Activated CD8-positive, alpha-beta T cell treated with anti-CD3 and anti-CD28 coated beads for 36 hours (primary cell): ENCODE measurements around the gene ARCN1. TPM values are rescaled to one million over a fixed set of nuclear protein-coding genes. Genes with fewer than 3 reads are reported as not detected.

Experiments
- ATAC-seq: fragments of 200-7000 bp; cut with Tn5 transposase; one replicate; pipeline ENCODE4 v1.10.0; 2021; ENCODE audit warnings: mild to moderate bottlenecking, moderate library complexity
- CTCF ChIA-PET: fragments of 350-600 bp; sonication (Branson Sonifier 250); formaldehyde crosslinking; loops from one replicate; lab custom pipeline; 2021; ENCODE audit warnings: antibody characterized with exemption; lab: Charles Lee
- POLR2A ChIA-PET: fragments of 350-600 bp; sonication (Branson Sonifier 250); formaldehyde crosslinking; loops from one replicate; lab custom pipeline; 2021; ENCODE audit warnings: antibody characterized with exemption; lab: Charles Lee
- DNase-seq: peaks from one replicate; pipeline ENCODE4 v3.0.0-alpha.2; 2020
- H3K27ac Mint-ChIP-seq: one replicate; pipeline ENCODE4 v1.8.0; 2021; ENCODE audit warnings: mild to moderate bottlenecking, mixed read lengths
- H3K27me3 Mint-ChIP-seq: one replicate; pipeline ENCODE4 v1.8.0; 2021; ENCODE audit warnings: mixed read lengths
- H3K36me3 Mint-ChIP-seq: one replicate; pipeline ENCODE4 v1.8.0; 2021; ENCODE audit warnings: low read depth, mixed read lengths
- H3K4me1 Mint-ChIP-seq: one replicate; pipeline ENCODE4 v1.8.0; 2021; ENCODE audit warnings: low read depth, mixed read lengths
- H3K4me3 Mint-ChIP-seq: one replicate; pipeline ENCODE4 v1.8.0; 2021; ENCODE audit warnings: mild to moderate bottlenecking, moderate library complexity, mixed read lengths
- H3K9me3 Mint-ChIP-seq: one replicate; pipeline ENCODE4 v1.8.0; 2021; ENCODE audit warnings: mixed read lengths
- CTCF ChIP-seq: fragments of 200-600 bp; IDR thresholded peaks from one replicate; pipeline ENCODE4 v1.8.0; 2022; ENCODE audit warnings: antibody characterized with exemption, mild to moderate bottlenecking
- intact Hi-C: fragments of 100-400 bp; cut with micrococcal nuclease; formaldehyde crosslinking; loops from one replicate; pipeline ENCODE4 v1.10.0; 2022
- total RNA-seq, 2 experiments: library from RNA; stranded (reverse); gene quantifications; one replicate each; pipeline ENCODE4 v1.2.3, GENCODE V29; 2021

The ARCN1 gene
- total RNA-seq, 2 experiments from 2014 or later: 134 to 135 TPM

DNA sequence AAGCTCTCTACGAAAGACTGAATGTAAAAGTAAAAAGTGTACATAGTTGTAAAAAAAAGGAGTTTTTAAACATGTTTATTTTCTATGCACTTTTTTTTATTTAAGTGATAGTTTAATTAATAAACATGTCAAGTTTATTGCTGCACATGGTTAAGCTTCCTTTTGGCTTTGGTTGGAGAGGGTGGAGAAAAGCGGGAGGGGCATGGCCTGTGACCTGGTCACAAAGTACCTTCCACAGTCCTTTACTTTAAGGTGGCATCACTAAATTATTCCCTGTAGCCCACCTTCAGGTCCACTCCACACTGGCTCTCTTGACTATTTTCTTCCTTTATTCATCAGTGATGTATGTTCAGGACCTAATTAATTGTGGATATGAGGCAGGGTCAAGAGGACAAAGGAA is 45.5 kb upstream of the ARCN1 start:
- Mint-ChIP-seq H3K9me3 (no peaks in the 10 kb centered on the region), H3K4me1 (peaks cover 21% of the 10 kb centered on the region), H3K27me3 (no peaks in the 10 kb centered on the region), H3K4me3 (no peak overlapping the region), H3K36me3 (peaks cover 7% of the 10 kb centered on the region), H3K27ac (no peak overlapping the region)
- ChIA-PET POLR2A (no interaction called here), CTCF (interaction anchor here (1.1 kb wide), 1 partner anchor 11 kb away, joined by 3 read pairs; no protein-coding TSS in a partner anchor)
- intact Hi-C loops: loop anchor here (5.0 kb wide), 1 partner anchor 41 kb away; the partner anchor contains the start of gene IFT46
- DNase-seq: no peak
- no peak for ATAC-seq
- TF ChIP-seq CTCF: no peak

- CTCF ChIA-PET: interaction anchor here (1.1 kb wide), 1 partner anchor 11 kb away, joined by 3 read pairs; no protein-coding TSS in a partner anchor
- POLR2A ChIA-PET: interaction anchor here (1.6 kb wide), 1 partner anchor 43 kb away, joined by 4 read pairs; no protein-coding TSS in a partner anchor
- H3K27ac Mint-ChIP-seq: no peak within 1 kb of the TSS
Observed at GRCh38 chr11:118527109-118527508, 45.1 kb upstream of the ARCN1 start, which contains the start of gene TTC36. TTC36 (plus strand) TSS chr11:118527474; CDS start chr11:118527495, 21 bp downstream.

GRCh38 chr11:118528511-118528910 is 43.7 kb upstream of the ARCN1 start:
- ChIA-PET POLR2A (interaction anchor here (0.8 to 1.6 kb wide), 3 partner anchors 20 to 164 kb away, joined by 4 to 7 read pairs (median 4); no protein-coding TSS in a partner anchor), CTCF (no interaction called here)
- Mint-ChIP-seq H3K27me3 (no peaks in the 10 kb centered on the region), H3K4me3 (no peak overlapping the region), H3K9me3 (no peaks in the 10 kb centered on the region), H3K36me3 (peaks cover 2% of the 10 kb centered on the region), H3K27ac (no peak overlapping the region), H3K4me1 (peaks cover 28% of the 10 kb centered on the region)
- DNase-seq (no peak), ATAC-seq (no peak)
- no peak for TF ChIP-seq CTCF
- intact Hi-C loops: loop anchor here (5.0 kb wide), 1 partner anchor 39 kb away; the partner anchor contains the start of gene IFT46

More at GRCh38 chr11:118527109-118527508, 45.1 kb upstream of the ARCN1 start, which contains the start of gene TTC36:
- Mint-ChIP-seq H3K27me3 (no peaks in the 10 kb centered on the region), H3K9me3 (no peaks in the 10 kb centered on the region), H3K4me1 (peaks cover 25% of the 10 kb centered on the region), H3K36me3 (peaks cover 3% of the 10 kb centered on the region), H3K4me3 (no peak within 1 kb of the TSS)
- ATAC-seq (no peak), DNase-seq (no peak)
- TF ChIP-seq CTCF: no peak
- intact Hi-C loops: loop anchor here (5.0 kb wide), 1 partner anchor 40 kb away; the partner anchor contains the start of gene IFT46

- Mint-ChIP-seq H3K27me3 (no peaks in the 10 kb centered on the region), H3K4me1 (peaks cover 28% of the 10 kb centered on the region), H3K9me3 (no peaks in the 10 kb centered on the region), H3K4me3 (peak overlapping the region; percentile 96), H3K36me3 (peaks cover 2% of the 10 kb centered on the region), H3K27ac (peak overlapping the region; percentile 66)
- DNase-seq (no peak), ATAC-seq (no peak)
- ChIA-PET CTCF (interaction anchor here (0.5 to 1.4 kb wide), 4 partner anchors 42 to 160 kb away, joined by 3 to 6 read pairs (median 4); partner anchors contain the start of gene ARCN1), POLR2A (interaction anchor here (0.6 to 1.1 kb wide), 4 partner anchors 14 to 34 kb away, joined by 3 to 4 read pairs (median 3); no protein-coding TSS in a partner anchor)
- TF ChIP-seq CTCF: no peak
- intact Hi-C loops: loop anchor here (5.0 kb wide), 1 partner anchor 38 kb away; the partner anchor contains the start of gene IFT46
Observed at GRCh38 chr11:118529584-118530175, 42.5 kb upstream of the ARCN1 start.
